NB4 (cell line): Measurements from ENCODE around the gene NFKBIE.

Source experiments
- DNase-seq: peaks from one replicate; pipeline ENCODE4 v3.0.0; 2010; ENCODE audit warnings: low read depth
- H3K4me3 ChIP-seq: one replicate; pipeline ENCODE4 v1.5.1; 2011; ENCODE audit warnings: mild to moderate bottlenecking, low read depth, low read length, moderate library complexity
- MYC ChIP-seq: IDR thresholded peaks from 2 replicates; pipeline ENCODE4 v1.6.1; 2011; ENCODE audit warnings: low read depth, low read length
- POLR2A ChIP-seq: IDR thresholded peaks from 2 replicates; pipeline ENCODE4 v1.6.1; 2011; ENCODE audit warnings: mild to moderate bottlenecking; ENCODE audit not compliant: insufficient read length; ENCODE audit errors: extremely low read depth
- TF ChIP-seq, protein P1 (sequence below): IDR thresholded peaks from 2 replicates; pipeline ENCODE4 v1.6.1; 2011; ENCODE audit warnings: low read depth, low read length
- TF ChIP-seq, protein P2 (sequence below): IDR thresholded peaks from one replicate; pipeline ENCODE4 v1.5.1; 2012; ENCODE audit warnings: low read depth, low read length

Gene NFKBIE

GRCh38 chr6:44214307-44214706 lies 51.0 kb downstream of the NFKBIE start:
- TF ChIP-seq POLR2A: no peak
- TF ChIP-seq, protein P1, sequence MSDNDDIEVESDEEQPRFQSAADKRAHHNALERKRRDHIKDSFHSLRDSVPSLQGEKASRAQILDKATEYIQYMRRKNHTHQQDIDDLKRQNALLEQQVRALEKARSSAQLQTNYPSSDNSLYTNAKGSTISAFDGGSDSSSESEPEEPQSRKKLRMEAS: no peak
- TF ChIP-seq, protein P2, sequence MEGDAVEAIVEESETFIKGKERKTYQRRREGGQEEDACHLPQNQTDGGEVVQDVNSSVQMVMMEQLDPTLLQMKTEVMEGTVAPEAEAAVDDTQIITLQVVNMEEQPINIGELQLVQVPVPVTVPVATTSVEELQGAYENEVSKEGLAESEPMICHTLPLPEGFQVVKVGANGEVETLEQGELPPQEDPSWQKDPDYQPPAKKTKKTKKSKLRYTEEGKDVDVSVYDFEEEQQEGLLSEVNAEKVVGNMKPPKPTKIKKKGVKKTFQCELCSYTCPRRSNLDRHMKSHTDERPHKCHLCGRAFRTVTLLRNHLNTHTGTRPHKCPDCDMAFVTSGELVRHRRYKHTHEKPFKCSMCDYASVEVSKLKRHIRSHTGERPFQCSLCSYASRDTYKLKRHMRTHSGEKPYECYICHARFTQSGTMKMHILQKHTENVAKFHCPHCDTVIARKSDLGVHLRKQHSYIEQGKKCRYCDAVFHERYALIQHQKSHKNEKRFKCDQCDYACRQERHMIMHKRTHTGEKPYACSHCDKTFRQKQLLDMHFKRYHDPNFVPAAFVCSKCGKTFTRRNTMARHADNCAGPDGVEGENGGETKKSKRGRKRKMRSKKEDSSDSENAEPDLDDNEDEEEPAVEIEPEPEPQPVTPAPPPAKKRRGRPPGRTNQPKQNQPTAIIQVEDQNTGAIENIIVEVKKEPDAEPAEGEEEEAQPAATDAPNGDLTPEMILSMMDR: no peak
- TF ChIP-seq MYC: no peak
- H3K4me3 ChIP-seq: no peak overlapping the region
- DNase-seq: no peak

DNA sequence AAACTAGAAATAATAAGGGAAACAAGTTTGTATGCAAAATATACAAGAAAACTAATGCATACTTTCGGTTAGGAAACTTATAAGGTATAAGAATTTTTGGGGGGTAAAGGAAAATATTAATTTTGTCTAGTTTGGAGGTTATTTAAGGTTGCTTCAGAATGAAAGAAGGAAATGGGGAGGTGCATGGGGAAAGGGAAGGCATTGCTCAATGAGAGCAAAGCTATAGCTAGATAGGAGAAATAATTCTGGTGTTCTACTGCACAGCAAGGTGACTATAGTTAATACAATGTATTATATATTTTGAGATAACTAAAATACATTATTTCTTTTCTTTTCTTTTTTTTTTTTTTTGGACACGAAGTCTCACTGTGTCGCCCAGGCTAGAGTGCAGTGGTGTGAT lies 54.1 kb downstream of the NFKBIE start:
- DNase-seq: peak; percentile 72
- TF ChIP-seq, protein P1: no peak
- no peak for TF ChIP-seq MYC
- no peak for TF ChIP-seq POLR2A
- TF ChIP-seq, protein P2: no peak

More for the DNA sequence above, 54.1 kb downstream of the NFKBIE start:
- H3K4me3 ChIP-seq: no peak overlapping the region
